GM19035 (cell line): ENCODE results near the gene RFX4.

Source experiments
- ATAC-seq: cut with Tn5 transposase; IDR thresholded peaks from one replicate; pipeline ENCODE4 v1.9.1; 2021; ENCODE audit not compliant: unreplicated experiment

Gene RFX4

GRCh38 chr12:106758349-106759110, 175.7 kb downstream of the RFX4 start:
- ATAC-seq: no peak

GRCh38 chr12:106759526-106760183, 176.9 kb downstream of the RFX4 start:
- no peak for ATAC-seq

GRCh38 chr12:106760184-106760531, 177.4 kb downstream of the RFX4 start:
- ATAC-seq: peak; percentile 99

- ATAC-seq: no peak
Measured at GRCh38 chr12:106764220-106764619, 181.4 kb downstream of the RFX4 start.

GRCh38 chr12:106764738-106765137, 181.9 kb downstream of the RFX4 start:
- ATAC-seq: no peak

GRCh38 chr12:106766393-106766826, 183.6 kb downstream of the RFX4 start:
- ATAC-seq: no peak

- ATAC-seq: no peak
Measured at GRCh38 chr12:106767206-106767605, 184.4 kb downstream of the RFX4 start.

- ATAC-seq: no peak
Measured at GRCh38 chr12:106767954-106768822, 185.4 kb downstream of the RFX4 start.

- ATAC-seq: no peak
Measured at GRCh38 chr12:106769078-106769477, 186.3 kb downstream of the RFX4 start.

- no peak for ATAC-seq
Measured at GRCh38 chr12:106769546-106769945, 186.7 kb downstream of the RFX4 start.

GRCh38 chr12:106771425-106771824, 188.6 kb downstream of the RFX4 start:
- no peak for ATAC-seq

GRCh38 chr12:106773286-106774004, 190.6 kb downstream of the RFX4 start:
- ATAC-seq: no peak

- ATAC-seq: peak; percentile 89
Measured at GRCh38 chr12:106774005-106774807, 191.4 kb downstream of the RFX4 start, which contains the start of gene RIC8B. Gene RIC8B, plus strand, starts transcription at chr12:106774682. Its CDS starts 64 bp downstream, at chr12:106774746.

- ATAC-seq: peak; percentile 9
Measured at GRCh38 chr12:106774808-106775524, 192.2 kb downstream of the RFX4 start.

GRCh38 chr12:106776897-106777296, 194.1 kb downstream of the RFX4 start:
- no peak for ATAC-seq

- ATAC-seq: no peak
Measured at GRCh38 chr12:106780010-106780631, 197.3 kb downstream of the RFX4 start.

- ATAC-seq: no peak
Measured at GRCh38 chr12:106782619-106783018, 199.8 kb downstream of the RFX4 start.

- no peak for ATAC-seq
Measured at GRCh38 chr12:106783515-106783914, 200.7 kb downstream of the RFX4 start.

- no peak for ATAC-seq
Measured at GRCh38 chr12:106790020-106790419, 207.2 kb downstream of the RFX4 start.
